ENCODE results near the gene LRRC7.

The LRRC7 gene

DNA sequence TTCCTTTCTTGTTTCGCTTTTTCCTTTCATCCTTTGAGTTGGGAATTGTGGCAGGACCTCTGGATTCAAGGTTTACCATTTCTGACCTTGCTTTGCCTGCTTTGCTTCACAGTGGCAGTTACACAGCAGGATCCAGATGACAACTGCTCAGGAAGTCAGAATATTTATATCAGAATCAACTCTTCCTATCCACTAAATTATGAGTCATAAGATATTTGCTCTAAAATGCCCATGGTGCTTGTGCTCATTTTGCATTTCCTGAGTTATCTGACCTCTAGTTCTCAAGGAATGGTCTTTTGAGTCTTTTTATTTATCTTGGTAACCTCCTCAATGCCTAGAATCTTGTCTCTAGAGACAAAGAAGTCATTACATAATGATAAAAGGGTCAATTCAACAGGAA lies 290.8 kb downstream of the LRRC7 start:
- H3K36me3 Mint-ChIP-seq (ENCODE audit: low read depth): no peaks in the 10 kb centered on the region
- H3K4me3 Mint-ChIP-seq: no peak overlapping the region
- TF ChIP-seq CTCF (IDR thresholded peaks at IDR 0.05; ENCODE audit: unreplicated experiment in 3 of 3): no peak
- H3K4me1 Mint-ChIP-seq: no peaks in the 10 kb centered on the region
- no peaks in the 10 kb centered on the region for H3K9me3 Mint-ChIP-seq
- no peaks in the 10 kb centered on the region for H3K27me3 Mint-ChIP-seq (ENCODE audit: low read depth)
- H3K27ac Mint-ChIP-seq: no peak overlapping the region

GRCh38 chr1:69861641-69862040 lies 293.9 kb downstream of the LRRC7 start:
- no peaks in the 10 kb centered on the region for H3K36me3 Mint-ChIP-seq (ENCODE audit: low read depth)
- H3K4me3 Mint-ChIP-seq: no peak overlapping the region
- no peaks in the 10 kb centered on the region for H3K4me1 Mint-ChIP-seq
- H3K9me3 Mint-ChIP-seq: no peaks in the 10 kb centered on the region
- TF ChIP-seq CTCF (IDR thresholded peaks at IDR 0.05; ENCODE audit: unreplicated experiment in 3 of 3): no peak
- no peak overlapping the region for H3K27ac Mint-ChIP-seq
- no peaks in the 10 kb centered on the region for H3K27me3 Mint-ChIP-seq (ENCODE audit: low read depth)

DNA sequence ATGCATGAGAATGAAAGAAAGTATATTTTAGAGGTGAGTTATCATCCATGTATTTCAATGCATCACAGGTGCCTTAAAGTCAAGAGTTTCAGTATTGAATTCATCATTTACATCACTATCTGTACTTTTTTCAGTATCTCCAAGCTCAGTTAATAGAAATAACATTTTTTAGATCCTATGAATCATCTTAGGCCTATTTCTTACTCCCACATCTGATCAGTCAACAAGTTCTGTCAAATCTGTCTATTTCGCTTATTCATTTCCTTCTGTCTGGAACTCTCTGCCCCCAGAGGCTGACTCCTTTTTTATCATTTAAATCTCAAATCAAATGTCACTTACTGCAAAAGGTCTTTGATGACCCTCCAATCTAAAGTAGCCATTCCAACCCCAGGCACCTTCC lies 295.2 kb downstream of the LRRC7 start:
- no peaks in the 10 kb centered on the region for H3K27me3 Mint-ChIP-seq (ENCODE audit: low read depth)

DNA sequence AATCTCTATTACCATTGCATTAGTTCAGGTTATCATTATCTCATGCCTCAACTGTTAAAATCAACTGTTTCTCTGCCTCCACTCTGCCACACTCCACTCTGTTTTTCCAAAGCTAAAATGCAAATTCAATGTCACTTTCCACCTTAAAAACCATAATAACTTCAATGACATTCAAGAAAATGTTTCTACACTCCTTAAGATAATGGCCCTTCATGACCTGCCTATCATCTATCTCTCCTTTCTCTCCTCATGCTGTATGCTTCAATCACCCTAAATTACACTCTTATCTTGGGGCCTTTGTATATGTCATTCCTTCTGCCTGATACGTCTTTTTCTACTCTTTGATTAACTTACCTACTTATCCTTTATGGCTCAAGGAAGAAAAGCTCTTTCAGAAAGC lies 296.0 kb downstream of the LRRC7 start:
- Mint-ChIP-seq H3K27ac (no peak overlapping the region), H3K4me1 (no peaks in the 10 kb centered on the region), H3K27me3 (ENCODE audit: low read depth) (no peaks in the 10 kb centered on the region), H3K4me3 (no peak overlapping the region), H3K9me3 (no peaks in the 10 kb centered on the region), H3K36me3 (ENCODE audit: low read depth) (no peaks in the 10 kb centered on the region)
- no peak for TF ChIP-seq CTCF (IDR thresholded peaks at IDR 0.05; ENCODE audit: unreplicated experiment in 3 of 3)

More for the DNA sequence above, 295.2 kb downstream of the LRRC7 start:
- H3K4me3 Mint-ChIP-seq: no peak overlapping the region
- no peaks in the 10 kb centered on the region for H3K4me1 Mint-ChIP-seq
- H3K9me3 Mint-ChIP-seq: no peaks in the 10 kb centered on the region
- TF ChIP-seq CTCF (IDR thresholded peaks at IDR 0.05; ENCODE audit: unreplicated experiment in 3 of 3): no peak
- H3K36me3 Mint-ChIP-seq (ENCODE audit: low read depth): no peaks in the 10 kb centered on the region
- H3K27ac Mint-ChIP-seq: no peak overlapping the region

DNA sequence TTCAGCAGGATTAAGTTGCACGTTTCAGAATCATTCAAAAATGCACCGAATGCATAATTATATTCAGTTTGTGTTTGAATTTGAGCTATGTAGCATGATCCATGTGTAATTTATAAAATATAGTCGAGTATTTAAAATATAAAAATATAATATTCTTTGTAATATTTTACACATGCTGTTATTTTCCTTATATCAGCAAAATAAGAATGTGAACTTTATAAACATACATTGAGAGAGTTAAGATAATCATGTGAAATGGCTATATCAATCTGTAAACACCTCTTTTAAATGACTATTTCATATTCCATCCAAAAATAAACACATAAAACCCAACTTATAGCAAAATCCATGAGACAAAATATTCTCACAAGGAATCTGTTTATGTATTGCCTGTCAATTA lies 303.7 kb downstream of the LRRC7 start:
- H3K36me3 Mint-ChIP-seq (ENCODE audit: low read depth): no peaks in the 10 kb centered on the region

More for the DNA sequence above, 303.7 kb downstream of the LRRC7 start:
- Mint-ChIP-seq H3K9me3 (no peaks in the 10 kb centered on the region), H3K27me3 (ENCODE audit: low read depth) (no peaks in the 10 kb centered on the region), H3K4me1 (no peaks in the 10 kb centered on the region), H3K27ac (no peak overlapping the region), H3K4me3 (no peak overlapping the region)
- TF ChIP-seq CTCF (IDR thresholded peaks at IDR 0.05; ENCODE audit: unreplicated experiment in 3 of 3): no peak
